ENCODE data around the gene ADARB1. TPM values are rescaled to one million over a fixed set of nuclear protein-coding genes. Genes with fewer than 3 reads are reported as not detected.

Gene ADARB1
- total and polyA plus RNA-seq, 2 of the 8 experiments (the other 6 are each of a cell fraction or from before 2014, with no cell fraction given) = 4.7 to 14.9 TPM

DNA sequence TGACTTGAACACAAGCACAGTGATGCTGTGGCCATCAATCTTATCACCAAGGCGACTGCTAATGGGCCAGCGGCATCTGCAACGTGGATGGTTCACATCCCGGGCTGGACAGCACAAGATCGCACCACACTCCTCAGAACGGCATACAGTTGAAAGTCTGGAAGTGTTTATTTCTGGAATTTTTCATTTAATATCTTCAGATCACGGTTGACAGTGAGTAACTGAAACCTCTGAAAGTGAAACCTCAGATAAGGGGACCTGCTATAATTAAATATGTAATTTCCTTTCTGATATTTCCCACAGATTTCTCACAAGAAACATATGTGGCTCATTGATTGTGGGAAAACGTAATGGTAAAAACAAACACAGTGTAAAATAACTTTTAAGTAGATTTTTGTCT is 129.6 kb downstream of the ADARB1 start (continued):
- TF ChIP-seq CHD7 (IDR thresholded peaks at IDR 0.05; ENCODE audit: insufficient replicate concordance, low read length) (no peak), BACH1 (IDR thresholded peaks at IDR 0.05; ENCODE audit: low read length) (no peak), RBBP5 (IDR thresholded peaks at IDR 0.05; ENCODE audit: borderline replicate concordance, low read depth, low read length) (no peak)

Data from H1 (cell line).